RPMI8226 (cell line): ENCODE data around the gene TMEM147.
A peak's percentile ranks its signal among the peaks of the same experiment; 100 is the strongest.
"Not testable (repeated sequence)": the region's sequence is repeated elsewhere in the genome, so short reads cannot be mapped to it uniquely, and the experiment has no call there.

ENCODE experiments used
- DNase-seq: peaks from one replicate; pipeline ENCODE4 v3.0.0-alpha.2; 2015

TMEM147 gene

GRCh38 chr19:35565016-35565856, 19.8 kb downstream of the TMEM147 start:
- DNase-seq = peak; percentile 0

DNA sequence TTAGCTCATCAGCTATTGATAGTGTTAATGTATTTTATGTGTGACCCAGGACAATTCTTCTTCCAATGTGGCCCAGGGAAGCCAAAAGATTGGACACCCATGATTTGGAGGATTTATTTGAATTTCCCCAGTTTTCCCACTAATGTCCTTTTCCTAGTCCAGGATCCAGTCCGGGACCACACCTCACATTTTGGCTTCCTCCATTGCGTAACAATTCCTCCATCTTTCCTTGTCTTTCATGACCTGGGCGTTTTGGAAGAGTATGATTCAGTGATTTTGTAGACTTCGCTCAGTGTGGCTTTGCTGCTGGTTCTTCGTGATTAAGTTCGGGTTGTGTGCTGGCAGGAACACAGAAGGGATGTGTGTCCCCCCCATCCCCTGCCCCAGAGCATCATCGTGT, 21.3 kb downstream of the TMEM147 start:
- no peak for DNase-seq

DNA sequence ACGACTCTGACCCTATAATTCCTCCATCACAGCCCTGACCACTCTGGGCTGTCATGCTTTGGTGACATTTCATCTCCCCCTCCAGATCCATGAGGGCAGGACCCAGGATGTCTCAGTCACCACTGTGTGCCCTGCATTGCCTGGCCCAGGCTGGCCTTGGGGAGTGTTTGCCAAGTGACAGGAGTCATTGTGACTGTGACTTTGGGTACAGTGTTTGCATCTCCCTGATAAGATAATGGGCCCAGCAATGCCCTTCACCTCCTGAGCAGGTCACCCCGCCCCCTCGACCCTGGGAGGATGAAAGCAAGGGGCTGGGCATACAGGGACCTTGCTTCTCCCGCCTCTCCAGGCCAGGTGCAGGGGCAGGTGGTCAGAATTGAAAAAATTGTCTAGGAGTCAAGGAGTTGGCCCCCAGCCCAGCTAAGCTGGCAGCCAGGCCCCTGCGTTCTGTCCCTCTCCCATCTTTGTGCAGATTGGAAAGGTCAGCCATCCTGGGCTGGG, 23.9 kb downstream of the TMEM147 start:
- no peak for DNase-seq

DNA sequence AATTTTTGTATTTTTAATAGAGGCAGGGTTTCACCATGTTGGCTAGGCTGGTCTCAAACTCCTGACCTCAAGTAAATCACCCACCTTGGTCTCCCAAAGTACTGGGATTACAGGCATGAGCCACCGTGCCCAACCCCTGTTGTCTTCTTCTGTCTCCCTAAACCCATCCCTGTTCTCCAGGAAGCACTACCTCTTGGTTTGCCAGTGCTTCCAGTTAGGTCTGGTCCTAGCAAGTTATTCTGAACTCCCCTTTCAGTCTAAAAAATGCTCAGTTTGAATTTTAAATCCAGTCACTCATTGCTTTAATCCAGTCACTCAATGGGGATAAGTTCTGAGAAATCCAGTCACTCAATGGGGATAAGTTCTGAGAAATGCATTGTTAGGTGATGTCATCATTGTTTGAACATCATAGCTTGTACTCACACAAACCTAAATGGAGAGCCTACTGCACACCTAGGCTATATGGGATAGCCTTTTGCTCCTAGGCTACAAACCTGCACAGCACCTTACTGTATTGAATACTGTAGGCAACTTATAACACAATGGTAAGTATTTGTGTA, 26.1 kb downstream of the TMEM147 start:
- no peak for DNase-seq

DNA sequence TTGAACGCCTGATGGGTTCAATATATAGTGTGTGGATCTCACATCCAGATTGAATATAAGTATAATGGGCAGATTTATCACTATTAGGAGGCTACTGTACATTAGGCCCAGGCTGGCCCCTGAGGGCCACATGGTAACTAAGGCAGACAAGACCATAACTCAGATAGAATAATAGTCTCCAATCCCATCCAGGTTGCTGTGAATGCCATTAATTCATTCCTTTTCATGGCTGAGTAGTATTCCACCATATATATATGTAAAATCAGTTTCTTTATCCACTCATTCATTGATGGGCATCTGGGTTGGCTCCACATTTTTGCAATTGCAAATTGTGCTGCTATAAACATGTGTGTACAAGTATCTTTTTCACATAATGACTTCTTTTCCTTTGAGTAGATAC, 32.5 kb downstream of the TMEM147 start:
- DNase-seq = no peak

- DNase-seq = no peak
These were observed 33.3 kb downstream of the TMEM147 start for GRCh38 chr19:35578707-35579106.

GRCh38 chr19:35582760-35583159, 37.3 kb downstream of the TMEM147 start:
- DNase-seq = no peak

DNA sequence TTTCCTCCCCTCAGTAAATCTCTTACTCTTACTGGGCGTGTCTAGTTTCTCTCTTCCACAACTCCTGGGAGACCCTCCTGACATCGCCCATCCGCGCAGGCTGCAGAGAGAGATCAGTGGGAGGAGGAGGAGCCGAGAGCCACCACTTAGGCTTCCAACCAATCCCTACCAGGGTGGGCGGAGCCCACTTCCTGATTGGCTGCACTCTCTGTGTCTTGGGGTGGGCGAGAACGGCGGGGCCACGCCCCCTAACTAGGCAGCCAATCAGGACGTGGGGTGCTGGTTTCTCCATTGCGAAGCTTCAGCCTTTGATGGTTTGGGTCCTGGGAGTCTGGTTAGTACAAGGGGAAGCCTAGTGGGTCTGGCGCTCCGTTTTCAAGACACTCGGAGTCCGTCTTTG, 40.4 kb downstream of the TMEM147 start, which contains the start of gene PMIS2:
Gene PMIS2, plus strand, starts transcription at position 326 of the 400 bp plus-strand sequence. CDS start 87 bp downstream, outside the sequence.
- peak; percentile 8 for DNase-seq

- no peak for DNase-seq
These were observed 41.9 kb downstream of the TMEM147 start for GRCh38 chr19:35587321-35587720.

GRCh38 chr19:35590875-35591274, 45.4 kb downstream of the TMEM147 start:
- no peak for DNase-seq

DNA sequence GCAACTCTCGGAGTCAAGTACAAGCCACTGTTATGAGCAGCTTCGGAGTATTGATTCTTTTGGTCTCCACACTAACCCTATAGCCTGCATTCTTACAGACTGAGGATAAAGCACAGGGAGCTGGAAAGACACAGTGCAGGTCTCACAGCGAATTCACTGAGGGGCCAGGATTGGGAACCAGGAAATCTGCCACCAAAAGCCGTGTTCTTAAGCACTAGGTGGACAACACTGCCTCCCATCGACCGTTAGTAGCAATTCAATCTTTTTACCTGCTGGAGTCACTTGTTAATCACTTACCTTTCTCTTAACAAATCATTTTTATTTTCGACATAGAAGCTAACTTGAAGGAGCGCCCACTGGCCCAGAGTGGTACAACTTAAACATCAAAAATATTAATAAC, 46.8 kb downstream of the TMEM147 start:
- peak; percentile 28 for DNase-seq

- not testable (repeated sequence) for DNase-seq
These were observed 49.6 kb downstream of the TMEM147 start for GRCh38 chr19:35595026-35595425.

- no peak for DNase-seq
These were observed 50.5 kb downstream of the TMEM147 start for GRCh38 chr19:35595928-35596327.

DNA sequence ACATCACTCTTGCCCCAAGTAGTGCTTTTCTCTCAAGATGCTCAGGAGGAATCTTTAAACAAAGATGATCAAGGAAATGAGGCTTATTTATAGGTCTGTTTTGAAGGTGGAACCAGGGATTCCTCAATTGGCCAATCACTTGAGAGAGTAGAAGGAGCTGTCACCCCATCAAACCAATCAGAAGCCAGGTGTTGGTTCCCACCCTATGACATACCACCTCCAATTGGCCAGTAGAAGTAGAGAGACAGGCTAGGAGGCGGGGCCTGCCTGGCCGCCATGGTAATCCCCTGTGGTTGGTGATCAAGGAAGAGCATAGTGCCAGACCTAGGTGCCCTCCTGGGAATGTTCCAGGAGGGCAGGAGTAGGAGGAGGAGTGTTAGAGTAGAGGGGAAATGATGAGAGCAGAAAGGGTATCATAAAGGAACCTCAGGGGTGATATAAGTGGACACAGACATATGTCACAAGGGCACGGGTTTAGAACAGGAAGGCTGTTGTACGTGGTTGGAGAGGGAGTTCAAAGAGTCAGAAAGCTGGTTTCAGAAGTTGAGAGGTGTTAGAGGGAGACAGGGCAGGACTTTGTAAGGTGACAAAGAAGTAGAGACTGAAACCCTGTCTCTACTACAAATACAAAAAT, 51.1 kb downstream of the TMEM147 start:
- peak; percentile 15 for DNase-seq
